ENCODE measurements around the gene HCAR2. TPM values are rescaled to one million over a fixed set of nuclear protein-coding genes. Genes with fewer than 3 reads are reported as not detected.
"Not testable (repeated sequence)": the region's sequence is repeated elsewhere in the genome, so short reads cannot be mapped to it uniquely, and the experiment has no call there.

The HCAR2 gene
- total RNA-seq = 2.6 TPM

- DNase-seq (ENCODE audit: low spot score); ATAC-seq; intact Hi-C loops (cut with DNase I): not testable (repeated sequence)
Observed at GRCh38 chr12:122702890-122703611, at the start of gene HCAR2. Gene HCAR2, minus strand, starts transcription at chr12:122703357. Its CDS starts 74 bp downstream, at chr12:122703283.

GRCh38 chr12:122752464-122753318 is 49.5 kb upstream of the HCAR2 start, which contains the start of gene DENR:
Gene DENR, plus strand, starts transcription at chr12:122752824. Its CDS starts 878 bp downstream, at chr12:122753702.
- DNase-seq (ENCODE audit: low spot score) (peak; percentile 99), ATAC-seq (peak; percentile 99)
- intact Hi-C loops (cut with DNase I) = loop anchor here (5.0 kb wide), 1 partner anchor 115 kb away; no protein-coding TSS in a partner anchor

- intact Hi-C loops (cut with DNase I) = loop anchor here (5.0 kb wide), 1 partner anchor 114 kb away; no protein-coding TSS in a partner anchor
- DNase-seq (ENCODE audit: low spot score); ATAC-seq: not testable (repeated sequence)
Observed at GRCh38 chr12:122750781-122751515, 47.8 kb upstream of the HCAR2 start.

DNA sequence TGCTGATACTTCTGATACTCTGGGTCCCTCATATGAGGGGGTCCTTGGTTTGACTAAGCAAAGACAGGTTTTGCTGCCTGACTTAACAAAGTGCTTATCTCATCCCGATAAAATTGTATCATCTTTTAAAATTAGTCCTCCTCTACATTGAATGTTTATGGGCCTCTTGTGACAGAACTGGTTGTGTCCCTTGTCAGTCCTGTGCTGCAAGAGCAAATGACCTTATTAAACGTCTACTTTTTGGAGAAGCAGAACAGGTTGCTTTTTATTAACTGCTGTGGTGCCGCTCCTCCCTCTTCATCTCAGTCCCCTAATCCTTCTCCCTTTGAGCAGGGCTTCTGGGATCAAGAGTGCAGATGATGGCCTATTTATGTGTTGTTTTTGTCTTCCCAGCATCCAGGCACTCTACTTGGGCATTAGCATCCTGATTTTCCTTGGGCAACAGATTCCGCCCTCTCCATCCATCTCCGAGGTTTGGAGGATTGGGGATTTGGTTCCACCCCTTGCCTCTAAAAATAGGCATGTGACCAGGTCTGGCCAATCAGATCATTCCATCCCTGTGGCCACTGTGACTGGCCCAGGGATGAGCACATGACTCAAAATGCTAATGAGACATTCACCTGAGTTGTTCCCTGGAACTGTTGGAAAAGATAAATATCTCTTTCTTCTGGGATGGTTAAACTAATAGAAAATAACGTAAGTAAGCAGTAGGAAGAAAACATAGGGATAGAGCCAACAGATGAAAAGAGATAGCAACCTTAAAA is 46.6 kb upstream of the HCAR2 start:
- no peak for ATAC-seq
- intact Hi-C loops (cut with DNase I) = loop anchor here (5.0 kb wide), 1 partner anchor 112 kb away; no protein-coding TSS in a partner anchor
- DNase-seq (ENCODE audit: low spot score) = no peak

- intact Hi-C loops (cut with DNase I) = no loop called here
- DNase-seq (ENCODE audit: low spot score) = no peak
- no peak for ATAC-seq
Observed at GRCh38 chr12:122747224-122748135, 44.3 kb upstream of the HCAR2 start.

GRCh38 chr12:122743895-122744525 is 40.9 kb upstream of the HCAR2 start:
- intact Hi-C loops (cut with DNase I) = no loop called here
- DNase-seq (ENCODE audit: low spot score) (peak; percentile 15), ATAC-seq (peak; percentile 50)

- DNase-seq (ENCODE audit: low spot score) = no peak
- ATAC-seq = no peak
- intact Hi-C loops (cut with DNase I) = no loop called here
Observed at GRCh38 chr12:122740351-122740750, 37.2 kb upstream of the HCAR2 start.

DNA sequence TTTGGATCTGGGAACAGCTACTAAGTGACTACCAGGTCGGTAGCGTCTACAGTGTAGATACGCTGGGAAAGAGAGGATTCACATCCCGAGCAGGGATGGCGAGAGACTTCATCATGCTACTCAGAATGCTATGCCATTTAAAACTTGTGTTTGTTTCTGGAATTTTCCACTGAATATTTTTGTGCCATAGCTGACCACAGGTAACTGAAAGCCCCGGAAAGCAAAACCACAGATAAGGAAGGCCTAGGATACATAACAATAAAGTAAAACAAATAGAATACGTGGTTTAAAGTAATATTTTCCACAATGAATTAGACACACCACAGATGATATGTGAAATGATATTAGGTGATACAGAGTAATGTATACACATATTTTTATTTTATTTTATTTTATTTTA is 35.4 kb upstream of the HCAR2 start:
- intact Hi-C loops (cut with DNase I) = no loop called here
- DNase-seq (ENCODE audit: low spot score) (no peak), ATAC-seq (no peak)

DNA sequence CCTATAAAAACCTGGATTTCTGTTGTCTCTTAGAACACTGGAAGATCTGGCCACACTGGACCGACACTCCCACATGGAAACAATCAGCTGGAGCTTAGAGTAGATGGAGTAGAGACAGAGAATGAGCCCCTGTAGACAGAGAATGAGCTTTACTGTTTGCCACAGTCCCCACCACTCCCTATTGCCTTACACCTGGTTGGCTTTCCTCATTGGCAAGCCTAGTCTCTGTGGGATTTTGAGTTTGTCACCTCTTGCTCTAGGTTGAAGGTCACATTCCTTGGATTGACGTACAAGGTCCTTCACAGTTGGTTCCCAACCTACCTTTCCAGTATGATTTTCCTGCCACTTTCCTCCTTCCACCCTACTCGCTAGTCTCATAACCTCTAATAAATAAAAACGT is 29.5 kb upstream of the HCAR2 start:
- no peak for DNase-seq (ENCODE audit: low spot score)
- no peak for ATAC-seq
- intact Hi-C loops (cut with DNase I) = no loop called here

GRCh38 chr12:122732170-122732569 is 29.0 kb upstream of the HCAR2 start:
- peak; percentile 6 for DNase-seq (ENCODE audit: low spot score)
- intact Hi-C loops (cut with DNase I) = no loop called here
- no peak for ATAC-seq

- ATAC-seq = peak; percentile 88
- DNase-seq (ENCODE audit: low spot score) = peak; percentile 62
- intact Hi-C loops (cut with DNase I) = no loop called here
Observed at GRCh38 chr12:122730215-122731014, 27.3 kb upstream of the HCAR2 start, which contains the start of gene HCAR1. Gene HCAR1, minus strand, starts transcription at chr12:122730844. Its CDS starts 505 bp downstream, at chr12:122730339.

DNA sequence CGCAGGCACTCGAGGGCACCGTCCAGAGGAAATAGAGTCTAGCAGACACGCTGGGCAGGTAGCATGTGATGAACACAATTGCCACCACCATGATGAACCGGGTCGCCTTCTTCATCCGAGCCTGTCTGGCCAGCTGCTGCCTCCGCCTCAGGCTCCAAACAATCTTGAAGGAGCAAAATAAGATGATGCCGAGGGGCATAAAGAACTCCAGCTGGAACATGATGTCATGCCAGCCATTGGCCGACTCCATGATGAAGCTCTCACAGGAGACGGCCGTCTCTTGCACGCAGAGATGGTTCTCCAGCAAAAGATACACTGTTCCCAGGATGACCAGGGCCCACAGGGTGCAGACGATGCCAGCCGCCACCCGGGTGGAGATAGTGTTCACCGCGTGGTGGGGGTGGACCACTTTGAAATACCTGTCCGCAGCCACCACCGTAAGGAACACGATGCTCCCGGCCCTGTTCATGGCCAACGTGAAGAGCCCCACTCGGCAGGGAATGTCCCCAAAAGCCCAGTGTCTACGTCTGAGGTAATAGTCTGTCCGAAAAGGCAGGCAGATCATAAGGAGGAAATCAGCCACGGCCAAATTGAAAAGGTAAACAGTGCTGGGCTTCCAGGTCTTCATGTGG is 26.5 kb upstream of the HCAR2 start:
- ATAC-seq (no peak), DNase-seq (ENCODE audit: low spot score) (no peak)
- intact Hi-C loops (cut with DNase I) = no loop called here

DNA sequence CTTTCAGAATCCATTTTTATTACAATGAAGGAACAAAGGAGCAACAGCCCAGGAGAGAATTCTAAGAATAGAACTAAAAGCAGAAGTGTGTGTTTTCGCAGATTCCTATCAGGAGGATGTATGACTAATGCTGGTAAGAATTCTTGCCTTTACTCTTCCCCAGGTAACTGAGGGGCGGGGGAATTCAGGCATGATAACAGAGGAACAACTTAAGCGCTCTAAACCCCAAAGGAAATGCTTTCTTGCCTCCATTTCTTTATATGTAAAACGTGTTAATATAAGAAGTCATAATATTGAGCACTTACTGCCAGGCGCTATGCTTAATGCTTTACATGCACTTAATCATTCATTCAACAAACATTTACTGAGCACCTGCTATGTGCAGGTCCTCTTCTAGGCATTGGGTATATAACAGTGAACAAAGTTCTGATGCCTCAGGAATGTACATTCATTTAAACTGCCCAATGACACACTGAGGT is 23.0 kb upstream of the HCAR2 start:
- ATAC-seq (no peak), DNase-seq (ENCODE audit: low spot score) (no peak)
- intact Hi-C loops (cut with DNase I) = no loop called here

DNA sequence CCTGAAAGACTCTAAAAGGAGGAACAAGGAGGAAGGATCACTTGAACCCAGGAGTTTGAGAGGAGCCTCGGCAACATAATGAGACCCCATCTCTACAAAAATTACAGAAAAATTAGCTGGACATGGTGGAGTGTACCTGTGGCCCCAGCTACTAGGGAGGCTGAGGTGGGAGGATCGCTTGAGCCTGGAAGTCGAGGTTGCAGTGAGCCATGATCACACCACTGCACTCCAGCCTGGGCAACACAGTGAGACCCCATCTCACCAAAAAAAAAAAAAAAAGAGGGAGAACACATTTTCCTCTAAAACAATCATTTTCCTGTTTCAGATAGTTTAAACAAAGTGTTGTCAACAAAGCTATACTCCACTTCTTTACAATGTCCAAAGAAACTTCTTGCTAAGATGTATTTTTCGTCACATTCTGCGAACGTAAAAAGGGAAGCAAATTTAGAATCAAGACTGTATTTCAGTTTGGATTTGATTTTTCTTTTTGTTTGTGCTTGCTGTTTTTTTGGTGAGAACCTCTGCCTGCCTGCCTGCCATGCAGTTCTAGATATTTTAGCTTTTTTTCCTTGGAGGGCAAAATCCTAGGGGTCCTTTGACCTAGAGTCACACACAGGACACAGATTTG is 22.4 kb upstream of the HCAR2 start:
- intact Hi-C loops (cut with DNase I) = no loop called here
- ATAC-seq = no peak
- DNase-seq (ENCODE audit: low spot score) = no peak

DNA sequence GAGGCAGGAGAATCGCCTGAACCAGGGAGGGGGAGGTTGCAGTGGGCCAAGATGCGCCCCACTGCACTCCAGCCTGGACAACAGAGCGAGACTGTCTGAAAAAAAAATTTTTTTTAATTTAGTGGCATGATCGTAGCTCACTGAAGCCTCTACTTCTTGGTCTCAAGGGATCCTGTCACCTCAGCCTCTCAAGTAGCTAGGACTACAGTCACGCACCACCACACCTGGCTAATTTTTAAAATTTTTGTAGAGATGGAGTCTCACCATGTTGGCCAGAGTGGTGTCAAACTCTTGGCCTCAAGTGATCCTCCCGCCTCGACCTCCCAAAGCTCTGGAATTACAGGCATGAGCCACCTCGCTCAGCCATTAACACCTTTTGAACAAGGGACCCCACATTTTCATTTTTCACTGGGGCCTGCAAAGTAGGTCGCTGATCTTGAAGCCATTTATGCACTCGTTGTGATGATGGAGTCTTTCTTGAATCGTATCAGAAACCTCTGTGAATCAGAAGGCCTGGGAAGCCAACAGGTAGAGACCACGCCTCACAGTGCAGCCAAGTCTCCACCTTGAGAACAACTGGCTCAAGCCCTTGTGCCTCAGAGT is 21.6 kb upstream of the HCAR2 start:
- intact Hi-C loops (cut with DNase I) = no loop called here
- ATAC-seq (no peak), DNase-seq (ENCODE audit: low spot score) (no peak)

Measured in sciatic nerve (tissue), 2 donors.